Measurements from ENCODE around the gene CYP4F22.

DNA sequence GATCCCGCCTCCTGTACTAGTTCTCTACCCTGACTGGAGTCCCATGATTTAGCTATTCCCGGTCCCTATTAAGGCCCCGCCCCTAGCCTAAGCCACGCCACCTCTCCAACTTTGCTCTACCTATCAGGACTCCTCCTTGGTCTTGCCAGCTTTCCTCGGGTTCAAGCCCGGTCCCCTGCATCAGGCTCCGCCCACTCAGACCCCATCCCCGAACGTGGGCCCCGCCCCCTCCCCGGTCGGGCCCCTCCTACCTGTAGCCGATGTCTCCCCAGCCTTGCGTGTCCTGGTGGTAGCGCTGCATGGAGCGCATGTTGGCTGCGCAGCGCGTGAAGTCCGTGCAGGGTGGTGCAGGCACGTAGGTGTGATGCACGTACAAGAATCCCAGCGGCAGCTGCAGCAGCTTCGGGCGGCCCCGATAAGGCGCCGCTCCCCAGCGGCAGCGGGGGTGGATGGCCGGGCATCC is 36.7 kb upstream of the CYP4F22 start:
- TF ChIP-seq, protein P1, sequence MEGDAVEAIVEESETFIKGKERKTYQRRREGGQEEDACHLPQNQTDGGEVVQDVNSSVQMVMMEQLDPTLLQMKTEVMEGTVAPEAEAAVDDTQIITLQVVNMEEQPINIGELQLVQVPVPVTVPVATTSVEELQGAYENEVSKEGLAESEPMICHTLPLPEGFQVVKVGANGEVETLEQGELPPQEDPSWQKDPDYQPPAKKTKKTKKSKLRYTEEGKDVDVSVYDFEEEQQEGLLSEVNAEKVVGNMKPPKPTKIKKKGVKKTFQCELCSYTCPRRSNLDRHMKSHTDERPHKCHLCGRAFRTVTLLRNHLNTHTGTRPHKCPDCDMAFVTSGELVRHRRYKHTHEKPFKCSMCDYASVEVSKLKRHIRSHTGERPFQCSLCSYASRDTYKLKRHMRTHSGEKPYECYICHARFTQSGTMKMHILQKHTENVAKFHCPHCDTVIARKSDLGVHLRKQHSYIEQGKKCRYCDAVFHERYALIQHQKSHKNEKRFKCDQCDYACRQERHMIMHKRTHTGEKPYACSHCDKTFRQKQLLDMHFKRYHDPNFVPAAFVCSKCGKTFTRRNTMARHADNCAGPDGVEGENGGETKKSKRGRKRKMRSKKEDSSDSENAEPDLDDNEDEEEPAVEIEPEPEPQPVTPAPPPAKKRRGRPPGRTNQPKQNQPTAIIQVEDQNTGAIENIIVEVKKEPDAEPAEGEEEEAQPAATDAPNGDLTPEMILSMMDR (IDR thresholded peaks at IDR 0.05), result no peak
- TF ChIP-seq POLR2AphosphoS5 (IDR thresholded peaks at IDR 0.05) (no peak), POLR2A (IDR thresholded peaks at IDR 0.05) (no peak)

Measured in prostate gland (tissue), 2 donors.